SU-DHL-6 (cell line): ENCODE data around the gene ANAPC2.

Experiments
- CTCF ChIP-seq: fragments of 200-600 bp; sonication (generic); IDR thresholded peaks from one replicate; pipeline ENCODE4 v1.5.1; 2017; ENCODE audit warnings: antibody characterized with exemption, mild to moderate bottlenecking, low read length, moderate library complexity; ENCODE audit not compliant: insufficient read depth, poor library complexity, severe bottlenecking
- EZH2phosphoT487 ChIP-seq: fragments of 200-600 bp; sonication (generic), shearing (Covaris generic); conservative IDR thresholded peaks from 2 replicates; pipeline ENCODE4 v1.6.1; 2018; ENCODE audit warnings: mild to moderate bottlenecking, antibody characterized with exemption, low read length, moderate library complexity, mixed read lengths

GRCh38 chr9:137176302-137177182, 11.8 kb downstream of the ANAPC2 start:
- TF ChIP-seq CTCF (peak; percentile 13), EZH2phosphoT487 (no peak)
